GM12801 (cell line): ENCODE measurements around the gene FOXA1.

Experiments
- TF ChIP-seq, protein P1 (sequence below): IDR thresholded peaks from one replicate; pipeline ENCODE4 v1.5.1; 2011; ENCODE audit warnings: control low read depth; ENCODE audit not compliant: insufficient read length; ENCODE audit errors: extremely low read depth

Gene FOXA1

DNA sequence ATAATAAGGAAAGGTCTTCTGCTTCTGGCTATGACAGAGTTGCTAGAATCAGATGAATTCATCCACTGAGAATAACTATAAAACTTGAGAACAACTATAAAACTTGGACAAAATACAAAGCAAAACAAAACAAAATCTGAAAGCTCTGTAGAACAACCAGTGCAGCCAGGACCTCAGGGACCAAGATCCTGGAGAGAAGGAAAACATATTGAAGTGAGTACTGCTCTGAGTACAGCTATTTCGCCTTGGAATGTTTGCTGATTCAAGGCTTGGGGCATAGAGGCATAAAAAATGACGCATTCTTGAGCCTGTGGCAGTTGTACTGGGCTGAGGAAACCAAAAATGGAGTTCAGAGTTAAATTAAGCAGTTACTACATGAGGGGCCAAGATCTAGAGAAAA, 21.7 kb downstream of the FOXA1 start:
- TF ChIP-seq, protein P1, sequence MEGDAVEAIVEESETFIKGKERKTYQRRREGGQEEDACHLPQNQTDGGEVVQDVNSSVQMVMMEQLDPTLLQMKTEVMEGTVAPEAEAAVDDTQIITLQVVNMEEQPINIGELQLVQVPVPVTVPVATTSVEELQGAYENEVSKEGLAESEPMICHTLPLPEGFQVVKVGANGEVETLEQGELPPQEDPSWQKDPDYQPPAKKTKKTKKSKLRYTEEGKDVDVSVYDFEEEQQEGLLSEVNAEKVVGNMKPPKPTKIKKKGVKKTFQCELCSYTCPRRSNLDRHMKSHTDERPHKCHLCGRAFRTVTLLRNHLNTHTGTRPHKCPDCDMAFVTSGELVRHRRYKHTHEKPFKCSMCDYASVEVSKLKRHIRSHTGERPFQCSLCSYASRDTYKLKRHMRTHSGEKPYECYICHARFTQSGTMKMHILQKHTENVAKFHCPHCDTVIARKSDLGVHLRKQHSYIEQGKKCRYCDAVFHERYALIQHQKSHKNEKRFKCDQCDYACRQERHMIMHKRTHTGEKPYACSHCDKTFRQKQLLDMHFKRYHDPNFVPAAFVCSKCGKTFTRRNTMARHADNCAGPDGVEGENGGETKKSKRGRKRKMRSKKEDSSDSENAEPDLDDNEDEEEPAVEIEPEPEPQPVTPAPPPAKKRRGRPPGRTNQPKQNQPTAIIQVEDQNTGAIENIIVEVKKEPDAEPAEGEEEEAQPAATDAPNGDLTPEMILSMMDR, result no peak

DNA sequence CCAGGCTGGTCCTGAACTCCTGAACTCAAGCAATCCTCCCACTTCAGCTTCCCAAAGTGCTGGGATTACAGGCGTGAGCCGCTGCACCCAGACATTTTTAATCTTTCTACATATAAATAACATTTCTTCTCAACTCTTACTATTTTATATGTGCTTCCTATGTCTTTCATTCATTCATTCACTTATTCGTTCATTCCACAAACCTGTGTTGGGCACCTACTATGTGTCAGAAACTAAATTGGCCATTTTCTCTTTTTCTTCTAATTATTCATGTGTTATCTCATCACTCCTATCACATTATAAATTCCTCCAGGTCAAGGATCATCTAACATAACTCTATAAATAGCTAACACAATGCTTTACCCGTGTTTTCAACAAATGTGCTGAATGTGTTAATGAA, 23.7 kb downstream of the FOXA1 start:
- TF ChIP-seq, protein P1, result no peak

- TF ChIP-seq, protein P1, result no peak
Measured at GRCh38 chr14:37569729-37570128, 25.3 kb downstream of the FOXA1 start.

- TF ChIP-seq, protein P1, result no peak
Measured at GRCh38 chr14:37566811-37567371, 28.2 kb downstream of the FOXA1 start.

DNA sequence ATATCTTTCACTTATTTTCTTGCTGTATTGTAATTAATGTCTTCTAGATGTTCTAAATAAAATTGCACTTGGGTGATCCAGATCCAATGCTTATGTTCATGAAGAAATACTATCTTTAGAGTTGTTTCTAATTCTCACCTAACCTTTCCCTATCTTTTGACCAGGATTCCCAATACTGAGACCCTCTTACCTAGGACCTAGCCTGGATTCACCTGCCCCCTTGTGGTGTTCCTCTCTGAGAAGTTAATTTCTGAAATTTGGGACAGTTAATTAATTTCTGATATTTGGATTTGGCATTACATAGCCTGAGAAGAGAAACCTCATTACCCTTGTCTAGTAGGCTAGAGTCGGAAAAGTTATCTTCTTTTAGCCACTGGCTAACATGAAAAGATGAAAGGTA, 29.5 kb downstream of the FOXA1 start:
- TF ChIP-seq, protein P1, result no peak

DNA sequence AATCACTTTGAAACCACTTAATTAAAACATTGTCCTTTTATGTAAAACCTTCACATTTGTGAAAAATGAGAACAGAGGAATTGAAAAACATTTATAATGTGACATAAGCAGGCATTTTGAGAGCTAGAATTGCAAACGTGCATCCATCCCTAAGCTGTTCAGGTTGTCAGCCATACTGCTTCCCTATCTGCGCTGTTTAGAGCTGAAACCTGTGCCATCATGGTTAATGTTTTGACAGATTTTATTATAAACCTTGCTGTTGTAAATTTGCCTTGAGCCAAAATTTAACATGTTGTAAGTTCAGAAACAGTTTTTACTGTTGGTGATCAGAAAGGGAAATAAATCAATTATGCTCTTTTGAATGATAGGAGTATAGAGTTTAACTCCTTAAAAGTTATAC, 31.9 kb downstream of the FOXA1 start:
- TF ChIP-seq, protein P1, result no peak

GRCh38 chr14:37559386-37559785, 35.7 kb downstream of the FOXA1 start:
- TF ChIP-seq, protein P1, result no peak
